Brain pericyte (primary cell): ENCODE data around the gene ZNF574.
"Not testable (repeated sequence)": the region's sequence is repeated elsewhere in the genome, so short reads cannot be mapped to it uniquely, and the experiment has no call there.

Source experiments
- DNase-seq: peaks from one replicate; pipeline ENCODE4 v3.0.0-alpha.2; 2012; ENCODE audit warnings: low read depth, low spot score

Gene ZNF574, protein sequence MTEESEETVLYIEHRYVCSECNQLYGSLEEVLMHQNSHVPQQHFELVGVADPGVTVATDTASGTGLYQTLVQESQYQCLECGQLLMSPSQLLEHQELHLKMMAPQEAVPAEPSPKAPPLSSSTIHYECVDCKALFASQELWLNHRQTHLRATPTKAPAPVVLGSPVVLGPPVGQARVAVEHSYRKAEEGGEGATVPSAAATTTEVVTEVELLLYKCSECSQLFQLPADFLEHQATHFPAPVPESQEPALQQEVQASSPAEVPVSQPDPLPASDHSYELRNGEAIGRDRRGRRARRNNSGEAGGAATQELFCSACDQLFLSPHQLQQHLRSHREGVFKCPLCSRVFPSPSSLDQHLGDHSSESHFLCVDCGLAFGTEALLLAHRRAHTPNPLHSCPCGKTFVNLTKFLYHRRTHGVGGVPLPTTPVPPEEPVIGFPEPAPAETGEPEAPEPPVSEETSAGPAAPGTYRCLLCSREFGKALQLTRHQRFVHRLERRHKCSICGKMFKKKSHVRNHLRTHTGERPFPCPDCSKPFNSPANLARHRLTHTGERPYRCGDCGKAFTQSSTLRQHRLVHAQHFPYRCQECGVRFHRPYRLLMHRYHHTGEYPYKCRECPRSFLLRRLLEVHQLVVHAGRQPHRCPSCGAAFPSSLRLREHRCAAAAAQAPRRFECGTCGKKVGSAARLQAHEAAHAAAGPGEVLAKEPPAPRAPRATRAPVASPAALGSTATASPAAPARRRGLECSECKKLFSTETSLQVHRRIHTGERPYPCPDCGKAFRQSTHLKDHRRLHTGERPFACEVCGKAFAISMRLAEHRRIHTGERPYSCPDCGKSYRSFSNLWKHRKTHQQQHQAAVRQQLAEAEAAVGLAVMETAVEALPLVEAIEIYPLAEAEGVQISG

DNA sequence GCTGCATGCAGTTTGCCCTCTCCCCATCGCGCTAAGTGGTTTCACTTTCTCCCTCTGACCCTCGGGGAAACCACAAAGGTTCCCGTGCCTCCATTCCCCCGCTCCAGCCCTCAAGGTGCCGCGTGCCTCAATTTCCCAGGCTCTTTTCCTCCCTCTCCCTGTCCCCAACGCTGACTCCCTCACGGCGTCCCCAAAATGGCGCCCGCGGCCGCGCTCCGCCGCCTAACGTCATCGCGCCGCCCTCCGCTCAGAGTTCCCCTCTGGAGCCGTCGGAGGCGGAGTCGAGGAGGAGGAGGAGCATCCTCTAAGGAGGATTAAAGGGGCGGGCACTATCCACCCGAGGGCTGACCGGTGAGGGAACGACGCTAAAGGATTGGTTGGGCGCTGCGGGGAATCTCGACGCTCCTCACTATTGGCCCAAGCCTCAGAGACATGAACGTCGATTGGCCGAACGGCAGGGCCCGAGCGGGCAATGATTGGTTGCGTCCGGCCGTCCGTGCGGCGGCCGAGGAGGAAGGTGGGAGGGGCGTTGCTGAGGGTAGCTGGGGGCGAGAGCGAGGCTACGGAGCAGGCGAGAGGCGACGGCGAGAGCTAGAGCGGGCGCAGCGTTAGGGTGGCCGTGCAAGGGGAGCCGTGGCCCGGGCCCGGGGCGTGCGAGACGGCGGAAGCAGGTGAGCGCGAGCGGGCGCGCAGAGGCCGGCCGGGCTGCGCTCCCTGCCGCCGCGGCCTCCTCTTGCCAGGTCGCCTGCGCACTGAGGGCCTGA, at the start of gene ZNF574:
Gene ZNF574, plus strand, starts transcription at position 551 of the 764 bp plus-strand sequence. CDS start 2,441 bp downstream, outside the sequence.
- peak; percentile 99 for DNase-seq

DNA sequence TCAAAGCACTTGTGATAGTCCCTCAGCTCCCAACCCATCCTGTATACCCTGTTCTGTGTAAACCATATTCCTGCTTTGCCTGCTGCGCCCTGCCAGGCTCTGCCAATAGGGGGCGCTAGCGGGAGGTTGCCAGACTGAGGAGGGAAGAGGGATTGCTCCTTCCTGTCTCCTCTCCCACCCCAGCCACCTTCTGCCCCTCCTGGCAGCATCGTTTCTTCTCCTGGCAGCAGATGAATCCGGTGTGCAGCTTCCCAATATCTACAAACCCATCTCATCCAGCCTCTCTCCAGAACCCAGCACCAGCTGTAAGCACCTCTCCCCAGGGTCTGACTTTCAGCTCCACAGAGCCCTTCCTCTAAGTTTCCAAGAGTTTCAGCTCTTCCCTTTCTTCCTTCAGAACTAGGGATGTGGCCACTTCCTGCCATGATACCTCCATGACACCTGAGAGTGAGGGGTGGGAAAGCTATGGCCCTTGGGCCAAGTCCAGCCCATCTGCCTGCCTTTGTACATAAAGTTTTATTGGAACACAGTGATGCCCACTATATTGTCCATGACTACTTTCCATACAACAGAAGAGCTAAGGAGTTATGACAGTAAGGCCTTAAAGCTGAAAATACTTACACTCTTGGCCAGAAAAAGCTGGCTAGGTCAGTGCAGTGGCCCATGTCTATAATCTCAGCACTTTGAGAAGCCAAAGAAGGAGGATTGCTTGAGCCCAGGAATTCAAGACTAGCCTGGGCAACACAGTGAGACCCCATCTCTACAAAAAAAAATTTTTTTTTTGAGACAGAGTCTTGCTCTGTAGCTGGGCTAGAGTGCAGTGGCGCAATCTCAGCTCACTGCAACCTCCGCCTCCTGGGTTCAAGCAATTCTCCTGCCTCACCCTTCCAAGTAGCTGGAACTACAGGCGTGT, 47.4 kb upstream of the ZNF574 start:
- DNase-seq, result no peak

DNA sequence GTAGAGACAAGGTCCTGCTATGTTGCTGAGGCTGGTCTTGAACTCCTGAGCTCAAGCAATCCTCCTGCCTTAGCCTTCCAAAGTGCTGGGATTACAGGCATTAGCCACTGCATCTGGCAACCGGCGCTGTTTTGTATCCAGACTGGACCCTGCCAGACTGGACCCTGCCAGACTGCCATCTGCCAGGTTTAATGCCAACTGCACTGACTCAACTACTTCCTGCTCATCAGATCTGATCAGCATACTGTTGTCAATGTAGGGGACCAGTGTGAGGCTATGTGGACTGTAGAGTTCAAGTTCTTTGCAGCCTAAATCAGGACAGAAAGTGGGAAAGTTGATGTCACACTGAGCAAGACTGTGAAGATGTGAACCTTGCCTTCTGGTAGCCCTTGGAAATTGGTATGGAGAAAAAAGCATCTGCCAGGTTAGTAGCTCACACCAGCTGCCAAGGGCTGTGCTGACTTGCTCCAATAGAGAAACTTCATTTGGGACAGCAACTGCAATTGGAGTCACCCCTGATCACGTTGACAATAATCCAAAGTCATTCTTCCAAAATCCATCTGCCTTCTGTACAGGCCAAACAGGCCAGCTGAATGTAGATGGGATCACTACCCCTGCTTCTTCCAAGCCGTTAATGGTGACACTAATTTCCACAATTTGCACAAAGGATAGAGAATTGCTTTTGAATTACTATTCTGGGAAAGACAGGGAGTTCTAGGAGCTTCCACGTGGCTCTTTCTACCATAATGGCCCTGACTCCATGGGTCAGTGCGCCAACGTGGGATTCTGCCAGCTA, 45.1 kb upstream of the ZNF574 start:
- DNase-seq, result no peak

DNA sequence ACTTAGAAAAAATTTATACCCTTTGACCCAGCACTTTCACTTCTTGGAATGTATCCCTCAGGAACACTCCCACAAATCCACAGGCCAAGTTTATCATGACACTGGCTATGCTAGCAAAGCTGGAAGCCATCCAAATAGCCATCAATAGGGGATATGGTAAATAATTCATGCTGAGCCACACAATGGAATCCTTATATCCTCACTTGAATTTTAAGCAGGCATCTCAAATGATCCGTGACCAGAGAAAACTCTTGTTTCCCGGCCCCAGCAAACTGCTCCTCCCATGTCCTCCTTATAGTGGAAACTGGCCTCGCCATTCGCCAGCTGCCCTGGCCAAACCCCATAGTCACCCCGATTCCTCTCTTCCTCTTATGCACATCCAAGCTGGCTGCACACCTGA, 43.5 kb upstream of the ZNF574 start:
- no peak for DNase-seq

DNA sequence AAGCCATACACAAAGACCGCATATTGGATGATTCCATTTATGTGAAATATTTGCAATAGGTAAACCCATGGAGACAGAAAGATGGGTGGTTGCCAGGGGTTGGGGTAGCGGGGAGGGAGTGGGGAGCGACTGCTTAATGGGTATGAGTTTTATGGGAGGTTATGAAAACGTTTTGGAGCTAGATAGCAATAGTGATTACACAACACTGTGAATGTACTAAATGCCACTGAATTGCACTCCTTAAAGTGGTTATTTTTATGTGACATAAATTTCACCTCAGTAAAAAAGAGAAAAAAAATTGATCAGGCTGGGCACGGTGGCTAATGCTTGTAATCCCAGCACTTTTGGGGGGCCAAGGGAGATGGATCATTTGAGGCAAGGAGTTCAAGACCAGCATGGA, 42.6 kb upstream of the ZNF574 start:
- DNase-seq, result no peak

DNA sequence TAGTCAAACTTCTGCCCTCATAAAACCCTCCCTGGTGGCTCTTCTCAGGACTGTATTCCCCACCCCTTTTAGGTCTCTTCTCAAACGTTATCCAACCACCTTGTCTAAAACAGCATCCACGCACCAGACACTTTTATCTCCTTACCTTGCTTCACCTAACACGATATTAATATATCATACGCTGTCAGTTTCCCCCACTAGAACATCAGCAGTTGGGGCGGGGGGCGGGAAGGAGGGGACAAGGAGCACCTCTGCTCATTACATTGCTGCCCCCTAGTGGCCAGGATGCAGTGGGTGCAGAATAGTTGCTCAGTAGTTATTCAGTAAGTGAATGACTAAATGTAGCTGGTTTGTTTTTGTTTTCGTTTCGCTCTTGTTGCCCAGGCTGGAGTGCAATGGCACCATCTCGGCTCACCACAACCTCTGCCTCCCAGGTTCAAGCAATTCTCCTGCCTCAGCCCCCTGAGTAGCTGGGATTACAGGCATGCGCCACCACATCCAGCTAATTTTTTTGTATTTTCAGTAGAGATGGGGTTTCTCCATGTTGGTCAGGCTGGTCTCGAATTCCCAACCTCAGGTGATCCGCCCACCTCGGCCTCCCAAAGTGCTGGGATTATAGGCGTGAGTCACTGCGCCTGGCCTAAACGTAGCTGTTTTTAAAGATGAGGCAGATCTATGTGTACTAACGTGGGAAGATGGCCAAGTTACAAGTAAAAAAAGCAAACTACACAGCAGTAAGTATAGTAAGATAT, 41.1 kb upstream of the ZNF574 start:
- not testable (repeated sequence) for DNase-seq

DNA sequence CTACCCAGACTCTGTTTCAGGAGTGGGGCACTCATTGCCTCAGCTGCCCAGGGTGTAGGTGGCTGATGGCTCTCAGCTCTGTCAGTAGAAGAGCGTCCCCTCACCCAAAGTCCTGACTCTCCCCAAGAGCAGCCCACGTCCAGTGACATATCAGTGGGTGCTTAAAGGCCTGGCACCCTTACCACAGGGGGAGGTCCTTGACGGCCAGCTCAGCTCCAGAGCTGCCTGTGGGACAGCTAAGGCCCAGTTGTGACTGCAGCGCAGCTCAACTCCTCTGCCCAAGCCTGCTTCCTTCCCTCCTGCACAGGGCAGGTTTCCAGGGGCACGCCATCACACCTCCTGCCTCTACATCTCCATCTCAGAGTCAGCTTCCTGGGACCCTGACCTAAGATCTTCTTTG, 38.3 kb upstream of the ZNF574 start:
- DNase-seq, result no peak

DNA sequence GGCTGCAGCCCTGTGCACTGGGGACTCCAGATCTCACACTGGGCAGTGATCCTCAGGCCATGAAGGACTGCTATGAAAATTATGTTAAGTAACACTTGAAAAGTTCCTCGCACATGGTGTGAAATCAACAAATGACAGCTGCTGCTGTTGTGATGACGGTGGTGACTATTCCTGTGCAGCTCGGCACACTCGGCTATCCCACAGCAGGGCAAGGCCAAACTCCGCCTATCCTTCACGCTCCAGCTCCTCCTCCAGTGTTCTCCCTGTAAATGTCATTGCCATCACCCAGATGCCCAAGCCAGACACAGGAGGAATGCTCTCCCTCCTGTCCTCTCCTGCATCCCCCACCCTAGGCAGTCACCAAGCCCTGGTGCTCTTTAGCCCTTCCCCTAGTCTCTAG, 37.3 kb upstream of the ZNF574 start:
- no peak for DNase-seq

DNA sequence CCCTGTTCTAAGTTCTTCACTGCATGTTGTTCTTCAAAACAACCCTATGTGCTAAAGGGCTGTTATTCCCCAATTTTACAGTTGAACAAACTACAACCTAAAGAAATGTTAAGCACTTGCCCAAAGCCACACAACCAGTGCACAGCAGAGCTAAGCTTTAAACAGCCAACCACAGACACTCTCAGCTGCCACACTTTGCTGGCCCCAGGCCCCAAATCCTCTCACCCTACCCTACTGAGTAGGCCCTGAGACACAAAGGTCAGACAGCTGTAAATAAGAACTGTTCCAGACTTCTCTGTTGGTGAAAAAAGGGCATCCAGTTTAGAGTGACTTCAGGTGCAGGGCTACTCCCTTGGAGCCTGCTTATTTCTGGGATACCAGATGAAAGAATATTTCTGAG, 35.9 kb upstream of the ZNF574 start:
- DNase-seq, result no peak

DNA sequence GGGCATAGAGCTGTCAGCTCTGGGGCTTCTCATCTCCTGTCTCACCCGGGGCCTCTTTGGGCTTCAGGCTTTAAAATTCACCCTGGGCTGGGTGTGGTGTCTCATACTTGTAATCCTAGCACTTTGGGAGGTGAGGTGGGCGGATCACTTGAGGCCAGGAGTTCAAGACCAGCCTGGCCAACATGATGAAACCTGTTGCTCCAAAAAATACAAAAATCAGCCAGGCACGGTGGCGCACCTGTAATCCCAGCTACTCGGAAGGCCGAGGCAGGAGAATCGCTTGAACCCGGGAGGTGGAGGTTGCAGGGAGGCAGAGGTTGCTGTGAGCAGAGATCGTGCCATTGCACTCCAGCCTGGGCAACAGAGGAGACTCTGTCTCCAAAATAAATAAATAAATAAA, 35.5 kb upstream of the ZNF574 start:
- not testable (repeated sequence) for DNase-seq

DNA sequence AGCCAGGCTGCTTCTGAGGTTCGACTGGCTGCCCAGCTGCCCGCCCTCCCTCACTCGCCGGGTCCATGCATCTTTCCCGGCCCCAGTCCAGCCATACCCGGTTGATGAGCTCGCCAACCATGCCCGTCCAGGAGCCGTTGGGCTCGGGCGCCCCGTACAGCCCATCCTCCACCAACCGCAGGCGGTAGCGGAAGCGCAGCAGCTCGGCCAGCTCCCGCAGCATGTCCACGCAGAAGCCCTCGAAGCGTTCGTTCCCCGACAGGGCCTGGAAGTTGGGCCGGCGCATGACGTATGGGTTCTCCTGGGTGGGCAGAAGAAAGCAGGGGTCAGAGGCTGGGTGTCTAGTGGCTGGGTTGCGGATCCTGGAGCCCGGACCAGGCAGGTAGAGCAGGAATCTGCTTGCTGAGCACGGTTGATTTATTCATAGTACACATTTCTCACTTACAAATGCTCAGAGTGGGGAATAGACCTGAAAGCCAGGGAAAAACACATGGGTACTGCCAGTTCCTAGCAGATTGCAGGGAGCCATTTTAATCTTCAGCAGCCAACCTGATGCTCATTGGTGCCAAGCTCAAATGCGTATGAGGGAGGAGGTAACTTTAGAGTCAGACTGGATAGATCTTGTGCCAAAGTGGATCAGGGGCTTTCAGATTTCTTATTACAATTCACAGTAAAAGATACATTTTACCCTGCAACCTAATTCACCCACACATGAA, 33.4 kb upstream of the ZNF574 start:
- no peak for DNase-seq

DNA sequence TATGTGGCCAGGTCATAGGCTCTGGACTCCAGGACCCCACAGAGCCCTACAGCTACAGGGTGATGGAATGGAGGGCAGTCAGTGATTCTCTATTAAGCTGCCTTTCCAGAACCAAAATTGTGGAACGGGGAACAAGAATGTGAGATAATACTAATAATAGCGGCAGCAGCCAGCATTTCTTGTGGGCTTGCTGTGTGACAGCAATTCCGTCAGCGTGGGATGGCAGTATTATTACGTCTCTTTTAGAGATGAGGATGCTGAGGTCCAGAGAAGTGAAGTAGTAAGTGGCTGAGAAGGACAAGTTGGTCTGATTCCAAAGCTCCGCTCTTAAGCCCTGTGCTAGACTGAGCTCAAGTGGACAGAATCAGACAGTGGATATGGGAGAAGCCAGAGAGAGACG, 30.4 kb upstream of the ZNF574 start:
- no peak for DNase-seq

DNA sequence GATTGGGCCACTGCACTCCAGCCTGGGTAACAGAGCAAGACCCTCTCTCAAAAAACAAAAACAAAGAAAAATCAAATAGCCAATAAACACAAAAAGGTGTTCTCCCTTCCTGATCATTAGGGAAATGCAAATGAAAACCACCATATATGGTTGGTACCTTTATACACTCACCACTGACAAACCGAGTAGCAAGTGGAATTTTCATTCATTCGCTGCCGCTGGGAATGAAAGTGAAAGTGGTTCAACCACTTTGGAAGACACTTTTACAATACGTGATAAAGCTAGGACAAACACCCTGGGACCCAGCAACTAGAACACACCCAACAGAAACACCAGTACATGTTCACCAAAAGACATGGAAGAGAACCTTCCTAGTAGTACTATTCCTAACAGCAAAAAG, 27.0 kb upstream of the ZNF574 start:
- no peak for DNase-seq

DNA sequence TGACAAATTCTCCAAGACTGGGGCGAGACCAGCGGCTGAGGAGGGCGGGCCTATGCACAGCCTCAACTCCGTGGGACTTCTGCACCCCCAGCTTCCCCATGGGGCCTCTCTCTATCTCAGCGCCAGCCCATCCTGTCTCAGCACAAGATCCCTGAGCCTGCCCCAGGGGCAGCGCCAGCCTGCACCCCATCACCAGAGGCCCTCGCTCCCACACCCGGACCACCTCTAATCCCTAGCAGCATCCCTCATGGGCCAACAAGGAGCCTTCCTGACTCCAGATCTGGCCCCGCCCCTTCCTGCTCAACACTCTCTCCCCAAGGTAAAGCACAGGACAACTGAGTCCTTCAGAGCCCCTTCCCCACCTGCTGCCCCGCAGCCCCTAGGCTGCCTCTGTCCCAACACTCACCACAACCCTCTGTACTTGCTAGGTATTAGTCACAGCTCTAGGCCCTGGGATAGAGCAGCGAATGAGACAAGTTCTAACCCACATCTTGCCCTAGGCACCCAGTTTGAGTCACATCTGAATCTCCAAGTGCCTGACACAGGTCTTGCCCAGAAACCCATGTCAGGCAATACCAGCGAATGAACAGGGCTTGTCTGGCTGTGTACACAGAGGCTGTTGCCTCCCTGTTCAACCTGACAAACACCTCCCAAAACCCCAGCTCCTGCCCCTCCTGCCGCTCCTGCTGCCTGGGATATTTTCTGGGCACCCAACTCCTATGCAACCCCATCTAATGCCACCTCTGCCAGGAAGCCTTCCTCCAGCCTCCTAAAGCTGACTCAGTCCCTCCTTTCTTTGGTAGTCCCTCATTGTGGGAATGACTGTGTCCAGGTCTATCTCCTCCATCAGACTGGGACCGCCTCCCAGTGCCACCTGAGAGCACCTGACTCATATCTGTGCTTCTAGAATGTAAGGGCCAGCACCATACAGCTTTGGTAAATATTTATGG, 24.5 kb upstream of the ZNF574 start:
- DNase-seq, result no peak

DNA sequence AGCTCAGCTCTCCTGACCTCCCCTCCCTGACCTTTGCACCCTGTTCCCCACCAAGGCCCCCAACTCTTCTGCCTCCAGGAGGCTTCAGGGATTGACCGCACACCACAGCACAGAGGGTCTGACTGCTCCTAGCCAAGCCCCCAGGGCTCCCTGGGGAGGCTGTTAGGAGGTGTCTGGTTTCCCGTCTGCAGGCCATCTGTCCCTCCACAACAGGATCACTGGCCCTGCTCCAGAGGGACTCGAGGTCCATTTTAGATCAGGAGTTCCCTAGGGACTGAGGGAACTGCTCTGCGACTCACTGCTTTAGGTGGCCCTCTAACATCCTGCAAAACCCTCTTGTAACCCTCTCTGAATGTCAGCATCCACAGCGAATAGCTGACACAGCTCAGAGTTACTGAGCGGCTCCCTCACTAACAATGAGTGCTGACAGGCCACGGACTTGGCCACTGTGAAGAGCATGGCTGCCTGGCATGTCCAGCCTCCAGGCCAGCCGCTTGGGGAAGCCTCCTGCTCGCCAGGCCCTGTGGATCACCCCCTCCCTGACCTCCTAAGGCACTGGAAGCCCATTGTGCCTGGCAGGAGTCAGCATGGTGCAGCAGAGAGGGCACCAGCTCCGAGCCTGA, 23.6 kb upstream of the ZNF574 start:
- DNase-seq, result no peak

DNA sequence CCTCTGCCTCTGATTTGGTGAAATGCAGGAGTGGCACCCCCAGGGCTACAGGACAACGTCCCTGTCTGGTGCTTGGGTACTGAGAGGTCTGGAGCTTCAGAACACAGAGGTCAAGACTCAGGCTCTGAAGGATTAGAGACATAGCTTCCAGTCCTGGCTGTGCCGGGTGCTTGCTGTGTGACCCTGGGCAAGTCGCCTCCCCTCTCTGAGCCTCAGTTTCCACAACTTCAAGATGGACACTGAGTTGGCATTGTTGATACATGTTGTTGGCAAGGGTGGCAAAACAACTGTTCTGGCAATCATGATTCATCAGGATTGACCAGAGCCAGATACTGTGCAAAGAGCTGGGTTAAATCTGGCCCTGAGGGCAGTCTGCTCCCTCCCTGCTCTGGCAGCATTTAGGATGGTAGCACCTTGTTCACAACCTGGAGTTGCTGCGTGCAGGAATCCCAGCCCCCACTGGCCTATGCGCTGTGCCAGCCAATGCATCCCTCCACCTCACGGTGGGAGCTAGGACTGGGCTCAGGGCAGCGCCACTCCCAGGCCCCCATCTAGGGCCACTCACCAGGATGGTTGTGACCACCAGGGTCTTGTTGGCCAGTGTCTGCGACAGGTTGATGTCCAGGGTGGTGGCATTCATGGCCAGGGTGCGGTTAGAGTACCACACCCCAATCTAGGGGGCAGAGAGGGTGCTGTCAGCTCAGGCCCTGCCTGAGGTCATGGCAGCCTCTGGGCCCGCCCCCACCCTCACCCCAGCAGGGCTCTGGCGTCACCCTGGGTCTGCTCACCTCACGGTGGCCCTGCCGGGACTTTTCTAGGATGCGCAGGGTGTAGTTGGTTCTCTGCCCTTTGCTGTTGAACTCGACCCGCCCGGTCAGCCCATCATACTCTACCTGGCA, 22.7 kb upstream of the ZNF574 start:
- no peak for DNase-seq
